Activated CD4-positive, alpha-beta T cell treated with anti-CD3 and anti-CD28 coated beads, Interleukin-2, amount 50 U/mL, for 24 hours (primary cell): ENCODE measurements around the gene COL26A1.

ENCODE experiments used
- DNase-seq, 2 donors: peaks; one replicate each; pipeline ENCODE4 v3.0.0-alpha.2; 2020; ENCODE audit warnings: low read depth in 1 of 2, low spot score in 1 of 2

Gene COL26A1

GRCh38 chr7:101531726-101532357 lies 169.2 kb downstream of the COL26A1 start:
- DNase-seq, result no peak

- DNase-seq, result no peak
Observed at GRCh38 chr7:101532400-101533102, 169.9 kb downstream of the COL26A1 start.

- DNase-seq, result no peak
Observed at GRCh38 chr7:101533103-101533465, 170.4 kb downstream of the COL26A1 start.

- DNase-seq, result no peak
Observed at GRCh38 chr7:101534015-101534803, 171.5 kb downstream of the COL26A1 start.

- DNase-seq, result no peak
Observed at GRCh38 chr7:101534873-101535272, 172.2 kb downstream of the COL26A1 start.

- no peak for DNase-seq
Observed at GRCh38 chr7:101535351-101535751, 172.7 kb downstream of the COL26A1 start.

GRCh38 chr7:101536232-101536631 lies 173.6 kb downstream of the COL26A1 start:
- no peak for DNase-seq

GRCh38 chr7:101536668-101537067 lies 174.0 kb downstream of the COL26A1 start:
- no peak for DNase-seq

- no peak for DNase-seq
Observed at GRCh38 chr7:101537205-101537604, 174.5 kb downstream of the COL26A1 start.

GRCh38 chr7:101537935-101538595 lies 175.4 kb downstream of the COL26A1 start:
- no peak for DNase-seq

GRCh38 chr7:101538596-101539459 lies 176.2 kb downstream of the COL26A1 start:
- DNase-seq, result peak; percentile 40 to 55

- no peak for DNase-seq
Observed at GRCh38 chr7:101539784-101540183, 177.1 kb downstream of the COL26A1 start.

GRCh38 chr7:101542527-101543241 lies 180.0 kb downstream of the COL26A1 start:
- DNase-seq, result peak; percentile 71

- no peak for DNase-seq
Observed at GRCh38 chr7:101543242-101543766, 180.6 kb downstream of the COL26A1 start.

GRCh38 chr7:101543846-101544245 lies 181.2 kb downstream of the COL26A1 start:
- DNase-seq, result no peak

- no peak for DNase-seq
Observed at GRCh38 chr7:101545441-101546190, 182.9 kb downstream of the COL26A1 start.

- DNase-seq, result no peak
Observed at GRCh38 chr7:101546308-101546936, 183.7 kb downstream of the COL26A1 start.
